Ascending aorta (tissue), 2 donors: ENCODE results near the gene E2F7. TPM values are rescaled to one million over a fixed set of nuclear protein-coding genes. Genes with fewer than 3 reads are reported as not detected.

Experiments
- DNase-seq, 2 donors: peaks; one replicate each; pipeline ENCODE4 v3.0.0-alpha.2; 2019; ENCODE audit warnings: low spot score in 2 of 2
- H3K27ac ChIP-seq, 2 donors: fragments of 200-600 bp; sonication (generic); one replicate each; pipeline ENCODE4 v1.5.1; 2016 to 2017; ENCODE audit warnings: mild to moderate bottlenecking in 1 of 2
- H3K27me3 ChIP-seq: fragments of 200-600 bp; sonication (generic); one replicate; pipeline ENCODE4 v1.5.1; 2017
- H3K36me3 ChIP-seq, 2 donors: fragments of 200-600 bp; sonication (generic); one replicate each; pipeline ENCODE4 v1.5.1; 2016
- H3K4me1 ChIP-seq, 2 donors: fragments of 200-600 bp; sonication (generic); one replicate each; pipeline ENCODE4 v1.5.1; 2016 to 2017; ENCODE audit warnings: mild to moderate bottlenecking in 1 of 2
- H3K4me3 ChIP-seq, 2 donors: fragments of 200-600 bp; sonication (generic); one replicate each; pipeline ENCODE4 v1.5.1; 2016 to 2017; ENCODE audit warnings: mild to moderate bottlenecking in 1 of 2
- H3K9me3 ChIP-seq, 2 donors: fragments of 200-600 bp; sonication (generic); one replicate each; pipeline ENCODE4 v1.5.1; 2016
- CTCF ChIP-seq, 3 experiments: fragments of 200-600 bp in 2 of 3; fragments of 450-650 bp in 1 of 3; sonication (generic) in 2 of 3; IDR thresholded peaks; one replicate each; pipeline ENCODE4 v1.5.1; 2016 to 2019; ENCODE audit warnings: antibody characterized with exemption in 3 of 3, mild to moderate bottlenecking in 1 of 3, moderate library complexity in 1 of 3
- intact Hi-C: fragments of 100-400 bp; cut with DNase I; formaldehyde crosslinking; loops from one replicate; pipeline ENCODE4 v1.15.1; 2023
- total RNA-seq: library from RNA; depleted of rRNA; stranded (reverse); fragments of >200 nt; gene quantifications from one replicate; pipeline ENCODE4 v1.1.0, GENCODE V29; 2016

The E2F7 gene
- total RNA-seq, 1 donor from 2014 or later, result not detected

GRCh38 chr12:77013091-77013490, 52.3 kb downstream of the E2F7 start:
- Histone ChIP-seq H3K36me3 (no peaks in the 10 kb centered on the region), H3K4me3 (no peak overlapping the region), H3K4me1 (no peaks in the 10 kb centered on the region), H3K27ac (no peak overlapping the region), H3K9me3 (no peaks in the 10 kb centered on the region), H3K27me3 (no peaks in the 10 kb centered on the region)
- no peak for TF ChIP-seq CTCF (IDR thresholded peaks at IDR 0.05)
- intact Hi-C loops, result no loop called here
- no peak for DNase-seq

GRCh38 chr12:77010691-77011548, 54.4 kb downstream of the E2F7 start:
- no peaks in the 10 kb centered on the region for H3K4me1 ChIP-seq
- H3K4me3 ChIP-seq, result peak overlapping the region in 1 of 2 donors; percentile 30
- no peaks in the 10 kb centered on the region for H3K36me3 ChIP-seq
- H3K9me3 ChIP-seq, result no peaks in the 10 kb centered on the region
- peak; percentile 43 to 96 (median 94) for TF ChIP-seq CTCF (IDR thresholded peaks at IDR 0.05)
- no peaks in the 10 kb centered on the region for H3K27me3 ChIP-seq
- peak in 1 of 2 donors; percentile 81 for DNase-seq
- intact Hi-C loops, result loop anchor here (2.0 kb wide), 1 partner anchor 388 kb away; no protein-coding TSS in a partner anchor
- H3K27ac ChIP-seq, result no peak overlapping the region

- Histone ChIP-seq H3K4me3 (no peak overlapping the region), H3K27me3 (no peaks in the 10 kb centered on the region), H3K9me3 (no peaks in the 10 kb centered on the region), H3K36me3 (no peaks in the 10 kb centered on the region), H3K27ac (no peak overlapping the region), H3K4me1 (no peaks in the 10 kb centered on the region)
- TF ChIP-seq CTCF (IDR thresholded peaks at IDR 0.05), result no peak
- intact Hi-C loops, result loop anchor here (10.0 kb wide), 1 partner anchor 173 kb away; no protein-coding TSS in a partner anchor
- DNase-seq, result no peak
Observed at GRCh38 chr12:77007476-77007875, 57.9 kb downstream of the E2F7 start.

GRCh38 chr12:77005611-77006098, 59.7 kb downstream of the E2F7 start:
- Histone ChIP-seq H3K27me3 (no peaks in the 10 kb centered on the region), H3K36me3 (no peaks in the 10 kb centered on the region), H3K27ac (no peak overlapping the region), H3K9me3 (no peaks in the 10 kb centered on the region), H3K4me3 (no peak overlapping the region), H3K4me1 (no peaks in the 10 kb centered on the region)
- TF ChIP-seq CTCF (IDR thresholded peaks at IDR 0.05), result no peak
- intact Hi-C loops, result loop anchor here (10.0 kb wide), 1 partner anchor 171 kb away; no protein-coding TSS in a partner anchor
- no peak for DNase-seq

GRCh38 chr12:77003914-77004313, 61.5 kb downstream of the E2F7 start:
- no peaks in the 10 kb centered on the region for H3K4me1 ChIP-seq
- TF ChIP-seq CTCF (IDR thresholded peaks at IDR 0.05), result no peak
- H3K4me3 ChIP-seq, result no peak overlapping the region
- H3K9me3 ChIP-seq, result no peaks in the 10 kb centered on the region
- DNase-seq, result no peak
- intact Hi-C loops, result loop anchor here (10.0 kb wide), 1 partner anchor 169 kb away; no protein-coding TSS in a partner anchor
- no peaks in the 10 kb centered on the region for H3K36me3 ChIP-seq
- no peak overlapping the region for H3K27ac ChIP-seq
- no peaks in the 10 kb centered on the region for H3K27me3 ChIP-seq
